GM23248 (cell line): ENCODE results near the gene IFNA10. TPM values are rescaled to one million over a fixed set of nuclear protein-coding genes. Genes with fewer than 3 reads are reported as not detected.

Source experiments
- DNase-seq: peaks from one replicate; pipeline ENCODE4 v3.0.0-alpha.2; 2015
- H2AFZ ChIP-seq: fragments of 200-600 bp; sonication (generic); 2 replicates; pipeline ENCODE4 v1.6.1; 2016; ENCODE audit warnings: antibody characterized with exemption
- H3F3A ChIP-seq: fragments of 200-600 bp; sonication (generic); 2 replicates; pipeline ENCODE4 v1.6.1; 2016; ENCODE audit warnings: mild to moderate bottlenecking, antibody characterized with exemption, mixed run types; ENCODE audit not compliant: insufficient read depth
- H3K27ac ChIP-seq: fragments of 200-600 bp; sonication (generic); 2 replicates; pipeline ENCODE4 v1.5.1; 2016; ENCODE audit warnings: mild to moderate bottlenecking
- H3K27me3 ChIP-seq: fragments of 200-600 bp; sonication (generic); replicated peaks from 2 replicates; pipeline ENCODE4 v1.6.1; 2016; ENCODE audit warnings: mild to moderate bottlenecking; ENCODE audit not compliant: insufficient read depth
- H3K36me3 ChIP-seq: fragments of 200-600 bp; sonication (generic); 2 replicates; pipeline ENCODE4 v1.6.1; 2016; ENCODE audit warnings: low read depth, mild to moderate bottlenecking
- H3K4me1 ChIP-seq: fragments of 200-600 bp; sonication (generic); 2 replicates; pipeline ENCODE4 v1.6.1; 2016; ENCODE audit warnings: mild to moderate bottlenecking; ENCODE audit not compliant: insufficient read depth
- H3K4me2 ChIP-seq: fragments of 200-600 bp; sonication (generic); one replicate; pipeline ENCODE4 v1.6.1; 2016; ENCODE audit warnings: mild to moderate bottlenecking; ENCODE audit not compliant: unreplicated experiment
- H3K4me3 ChIP-seq: fragments of 200-600 bp; sonication (generic); 2 replicates; pipeline ENCODE4 v1.5.1; 2016; ENCODE audit warnings: mild to moderate bottlenecking
- H3K79me2 ChIP-seq: fragments of 200-600 bp; sonication (generic); 2 replicates; pipeline ENCODE4 v1.6.1; 2016; ENCODE audit warnings: mild to moderate bottlenecking; ENCODE audit not compliant: insufficient read depth
- H3K9ac ChIP-seq: fragments of 200-600 bp; sonication (generic); 2 replicates; pipeline ENCODE4 v1.6.1; 2016; ENCODE audit warnings: mild to moderate bottlenecking
- H3K9me2 ChIP-seq: fragments of 200-600 bp; sonication (generic); 2 replicates; pipeline ENCODE4 v1.6.1; 2016; ENCODE audit warnings: mixed run types, mild to moderate bottlenecking, moderate library complexity; ENCODE audit not compliant: insufficient read depth
- H3K9me3 ChIP-seq: fragments of 200-600 bp; sonication (generic); one replicate; pipeline ENCODE4 v1.6.1; 2017; ENCODE audit warnings: low read depth
- H4K20me1 ChIP-seq: fragments of 200-600 bp; sonication (generic); 2 replicates; pipeline ENCODE4 v1.6.0; 2016; ENCODE audit not compliant: insufficient read depth
- EZH2 ChIP-seq: fragments of 200-600 bp; sonication (generic); IDR thresholded peaks from 2 replicates; pipeline ENCODE4 v1.6.1; 2018; ENCODE audit warnings: antibody characterized with exemption, mild to moderate bottlenecking; ENCODE audit not compliant: insufficient read depth, poor library complexity, severe bottlenecking
- WGBS, 2 experiments: methylation state at CpG; one replicate each; pipeline ENCODE4 v1.1.6; 2015 to 2017; ENCODE audit warnings: low lambda C conversion rate in 2 of 2, low coverage in 1 of 2; ENCODE audit errors: missing lambda C conversion rate in 2 of 2; 5-methylcytosine and 5-hydroxymethylcytosine counted together
- in situ Hi-C: fragments of 300-500 bp; cut with MboI; formaldehyde crosslinking; loops from 2 replicates; pipeline ENCODE4 v1.15.0; 2020
- polyA plus RNA-seq: library from polyadenylated mRNA; unstranded; fragments of >200 nt; fragmentation: Nextera tagmentation; extraction: Ambion mirVana; gene quantifications from 2 replicates; pipeline ENCODE4 v1.2.1, GENCODE V29; 2016
- small RNA-seq: library from RNA; depleted of rRNA; stranded (forward); fragments of <200 nt; gene quantifications from one replicate; pipeline ENCODE3, GENCODE V24; 2014; ENCODE audit warnings: low read depth, low replicate concordance
- total RNA-seq: library from RNA; depleted of rRNA; stranded (reverse); fragments of >200 nt; shearing (Covaris generic); gene quantifications from 2 replicates; pipeline ENCODE4 v1.2.3, GENCODE V29; 2014; rRNA removed

The IFNA10 gene
- total and polyA plus RNA-seq, 2 experiments from 2014 or later = not detected

DNA sequence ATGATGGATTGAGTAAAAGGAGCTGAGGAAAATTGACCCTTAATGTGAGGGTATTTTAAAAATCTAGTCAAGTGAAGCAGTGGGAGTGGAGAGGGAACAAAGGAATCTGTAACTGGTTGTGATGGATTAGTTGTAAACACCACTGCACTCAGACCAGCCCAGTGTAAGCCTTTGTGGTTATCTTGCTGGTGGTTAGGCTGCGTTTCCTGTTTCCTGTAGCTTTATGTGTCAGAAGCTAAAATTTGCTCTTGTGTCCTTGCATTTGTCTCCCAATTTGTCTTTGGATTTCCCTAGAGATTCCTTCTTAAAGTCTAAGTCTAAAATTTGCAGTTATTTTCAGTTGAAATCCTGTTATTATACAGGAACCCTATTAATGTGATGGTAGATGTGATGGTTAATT lies 46.8 kb downstream of the IFNA10 start:
- TF ChIP-seq EZH2 = no peak
- H3K27me3 ChIP-seq = no peaks in the 10 kb centered on the region
- no peak overlapping the region for H3K9ac ChIP-seq
- H3K36me3 ChIP-seq = no peaks in the 10 kb centered on the region
- no peaks in the 10 kb centered on the region for H3K4me1 ChIP-seq
- no peaks in the 10 kb centered on the region for H3F3A ChIP-seq
- no peak overlapping the region for H3K4me3 ChIP-seq
- no peak for DNase-seq
- H2AFZ ChIP-seq = no peak overlapping the region
- WGBS, 2 experiments = 0% methylated on average over 1 of the region's 1 CpG
- H3K9me2 ChIP-seq = no peaks in the 10 kb centered on the region
- no peaks in the 10 kb centered on the region for H3K9me3 ChIP-seq
- H3K27ac ChIP-seq = no peak overlapping the region
- in situ Hi-C loops = no loop called here
- no peak overlapping the region for H3K4me2 ChIP-seq
- H4K20me1 ChIP-seq = no peaks in the 10 kb centered on the region
- no peaks in the 10 kb centered on the region for H3K79me2 ChIP-seq

Small RNA genes lying within 50 kb of the gene (small RNA-seq; reads per million reads assigned to genes)
- not detected for gene RF00019

Other genes with a start within 250 kb of the IFNA10 start
- 4.7 and 7.5 TPM in 2 replicates for gene HACD4, start 175.5 kb downstream of the IFNA10 start, total RNA-seq
- 2.7 and 3.8 TPM in 2 replicates for gene HACD4, start 175.5 kb downstream of the IFNA10 start, polyA plus RNA-seq
- gene IFNB1, start 129.2 kb downstream of the IFNA10 start, total RNA-seq = not detected in 2 replicates
- gene IFNB1, start 129.2 kb downstream of the IFNA10 start, polyA plus RNA-seq = not detected in 2 replicates
- gene IFNW1, start 65.3 kb downstream of the IFNA10 start, total RNA-seq = not detected in 2 replicates
- gene IFNW1, start 65.3 kb downstream of the IFNA10 start, polyA plus RNA-seq = not detected in 2 replicates
- gene IFNA21, start 40.5 kb downstream of the IFNA10 start, total RNA-seq = not detected in 2 replicates
- not detected in 2 replicates for gene IFNA21, start 40.5 kb downstream of the IFNA10 start, polyA plus RNA-seq
- not detected in 2 replicates for gene IFNA4, start 19.6 kb downstream of the IFNA10 start, total RNA-seq
- not detected in 2 replicates for gene IFNA4, start 19.6 kb downstream of the IFNA10 start, polyA plus RNA-seq
- gene IFNA7, start 4.9 kb downstream of the IFNA10 start, total RNA-seq = not detected in 2 replicates
- gene IFNA7, start 4.9 kb downstream of the IFNA10 start, polyA plus RNA-seq = not detected in 2 replicates
- not detected in 2 replicates for gene IFNA16, start 10.2 kb upstream of the IFNA10 start, total RNA-seq
- gene IFNA16, start 10.2 kb upstream of the IFNA10 start, polyA plus RNA-seq = not detected in 2 replicates
- gene IFNA17, start 21.1 kb upstream of the IFNA10 start, total RNA-seq = not detected in 2 replicates
- not detected in 2 replicates for gene IFNA17, start 21.1 kb upstream of the IFNA10 start, polyA plus RNA-seq
- not detected in 2 replicates for gene IFNA14, start 32.9 kb upstream of the IFNA10 start, total RNA-seq
- not detected in 2 replicates for gene IFNA14, start 32.9 kb upstream of the IFNA10 start, polyA plus RNA-seq
- not detected in 2 replicates for gene IFNA5, start 98.2 kb upstream of the IFNA10 start, total RNA-seq
- gene IFNA5, start 98.2 kb upstream of the IFNA10 start, polyA plus RNA-seq = not detected in 2 replicates
- 41.9 and 49.4 TPM in 2 replicates for gene KLHL9, start 128.3 kb upstream of the IFNA10 start, total RNA-seq
- gene KLHL9, start 128.3 kb upstream of the IFNA10 start, polyA plus RNA-seq = 28.8 and 29.5 TPM in 2 replicates
- not detected in 2 replicates for gene IFNA6, start 143.7 kb upstream of the IFNA10 start, total RNA-seq
- gene IFNA6, start 143.7 kb upstream of the IFNA10 start, polyA plus RNA-seq = not detected in 2 replicates
- not detected in 2 replicates for gene IFNA13, start 160.9 kb upstream of the IFNA10 start, total RNA-seq
- gene IFNA13, start 160.9 kb upstream of the IFNA10 start, polyA plus RNA-seq = not detected in 2 replicates
- not detected in 2 replicates for gene IFNA2, start 178.3 kb upstream of the IFNA10 start, total RNA-seq
- gene IFNA2, start 178.3 kb upstream of the IFNA10 start, polyA plus RNA-seq = not detected in 2 replicates
- gene IFNA8, start 202.0 kb upstream of the IFNA10 start, total RNA-seq = not detected in 2 replicates
- gene IFNA8, start 202.0 kb upstream of the IFNA10 start, polyA plus RNA-seq = not detected in 2 replicates
- gene IFNA1, start 233.3 kb upstream of the IFNA10 start, total RNA-seq = not detected in 2 replicates
- 1.1 and 1.6 TPM in 2 replicates for gene IFNA1, start 233.3 kb upstream of the IFNA10 start, polyA plus RNA-seq